ENCODE measurements around the gene PPP1R9A.

GRCh38 chr7:95309951-95310350, 402.6 kb downstream of the PPP1R9A start:
- TF ChIP-seq CTCF (IDR thresholded peaks at IDR 0.05 in 2 of 3, conservative IDR thresholded peaks at IDR 0.05 in 1 of 3; ENCODE audit: control insufficient read depth in 2 of 3, extremely low read depth in 1 of 3, insufficient read depth in 1 of 3, low read depth in 3 of 3, low read length in 3 of 3) (no peak), ASH2L (IDR thresholded peaks at IDR 0.05; ENCODE audit: borderline replicate concordance, low read depth) (no peak), CUX1 (IDR thresholded peaks at IDR 0.05; ENCODE audit: insufficient replicate concordance, low read depth, low read length) (no peak), CREB1 (IDR thresholded peaks at IDR 0.05; ENCODE audit: low read depth) (no peak), SPI1 (IDR thresholded peaks at IDR 0.05; ENCODE audit: borderline replicate concordance, insufficient read depth, low read depth, low read length) (no peak), SMAD1 (IDR thresholded peaks at IDR 0.05; ENCODE audit: low read depth, partially characterized antibody) (no peak), PBX3 (IDR thresholded peaks at IDR 0.05; ENCODE audit: insufficient replicate concordance, low read depth, low read length) (no peak), CEBPB (IDR thresholded peaks at IDR 0.05; ENCODE audit: borderline replicate concordance in 1 of 2, low read depth in 2 of 2, low read length in 2 of 2) (no peak)

Measured in GM12878 (cell line).